Middle frontal gyrus (tissue), 1 donor: ENCODE measurements around the gene SEPHS1.
"Not testable (repeated sequence)": the region's sequence is repeated elsewhere in the genome, so short reads cannot be mapped to it uniquely, and the experiment has no call there.

Experiments
- DNase-seq: peaks from one replicate; pipeline ENCODE4 v3.0.0-alpha.2; 2015; ENCODE audit warnings: low spot score; ENCODE audit errors: extremely low spot score

SEPHS1 gene

GRCh38 chr10:13291821-13292773 is 56.0 kb downstream of the SEPHS1 start:
- no peak for DNase-seq

DNA sequence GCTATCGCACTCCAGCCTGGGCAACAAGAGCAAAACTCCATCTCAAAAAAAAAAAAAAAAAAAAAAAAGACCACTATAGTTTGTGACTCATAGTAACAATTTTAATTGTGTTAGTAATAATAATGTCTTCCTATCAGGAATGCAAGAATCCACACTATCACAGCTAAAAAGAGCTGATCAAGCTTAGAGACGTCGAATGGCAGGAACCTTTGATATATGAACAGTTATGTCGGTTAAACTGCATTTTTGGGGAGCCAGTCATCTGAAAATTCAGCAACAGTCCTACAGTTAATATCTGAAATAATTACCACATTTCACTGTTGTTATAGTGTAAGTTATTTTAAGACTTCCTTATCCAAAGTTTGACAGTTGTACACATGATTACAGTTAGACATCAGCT is 57.0 kb downstream of the SEPHS1 start:
- DNase-seq = no peak

GRCh38 chr10:13284050-13284449 is 64.0 kb downstream of the SEPHS1 start:
- no peak for DNase-seq

- DNase-seq = not testable (repeated sequence)
These were observed 65.7 kb downstream of the SEPHS1 start for GRCh38 chr10:13282348-13282747.

DNA sequence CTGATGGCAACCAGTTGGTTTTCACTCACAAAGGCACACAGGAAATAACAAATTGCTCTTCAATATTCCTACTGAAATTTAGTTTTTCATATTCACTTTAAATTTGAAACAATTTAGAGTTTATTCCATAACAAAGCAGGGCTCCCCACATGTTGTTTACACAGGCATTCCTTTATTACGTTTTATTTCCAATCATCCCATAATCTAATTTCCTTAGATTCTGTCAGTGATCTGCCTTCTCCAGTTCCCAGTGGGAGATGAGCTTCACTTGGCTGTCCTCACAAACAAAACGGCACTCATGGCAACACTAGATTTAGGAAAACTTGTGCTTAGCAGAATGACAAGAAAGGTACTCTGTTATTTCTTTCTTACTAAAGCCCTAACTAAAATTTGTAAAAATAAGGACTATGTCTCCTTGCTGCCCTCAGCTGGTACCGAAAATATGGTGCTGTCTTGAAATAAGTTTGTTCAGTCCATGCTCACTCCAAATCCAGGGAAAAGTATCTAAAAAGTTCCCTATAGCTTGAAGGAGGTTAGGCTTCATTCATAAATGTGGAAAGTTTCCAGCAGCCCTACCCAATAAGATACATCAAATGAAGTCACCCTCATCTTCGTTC is 71.2 kb downstream of the SEPHS1 start:
- DNase-seq = no peak

DNA sequence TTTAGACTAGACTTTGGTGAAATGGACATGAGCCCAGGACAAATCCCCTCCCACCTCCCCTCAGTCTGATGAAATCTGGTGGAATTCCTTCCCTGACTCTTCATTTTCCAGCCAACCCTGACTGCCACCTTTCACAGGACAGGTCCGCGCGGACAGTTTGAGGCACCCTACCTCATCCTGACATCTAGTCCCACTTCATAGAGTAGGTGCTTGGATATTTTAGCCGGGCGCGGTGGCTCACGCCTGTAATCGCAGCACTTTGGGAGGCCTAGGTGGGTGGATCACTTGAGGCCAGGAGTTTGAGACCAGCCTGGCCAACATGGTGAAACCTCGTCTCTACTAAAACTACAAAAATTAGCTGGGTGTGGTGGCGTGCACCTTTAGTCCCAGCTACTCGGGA is 71.9 kb downstream of the SEPHS1 start:
- DNase-seq = not testable (repeated sequence)

- DNase-seq = peak; percentile 55
These were observed 75.9 kb downstream of the SEPHS1 start for GRCh38 chr10:13272164-13272571.

GRCh38 chr10:13271552-13272163 is 76.4 kb downstream of the SEPHS1 start:
- DNase-seq = no peak

DNA sequence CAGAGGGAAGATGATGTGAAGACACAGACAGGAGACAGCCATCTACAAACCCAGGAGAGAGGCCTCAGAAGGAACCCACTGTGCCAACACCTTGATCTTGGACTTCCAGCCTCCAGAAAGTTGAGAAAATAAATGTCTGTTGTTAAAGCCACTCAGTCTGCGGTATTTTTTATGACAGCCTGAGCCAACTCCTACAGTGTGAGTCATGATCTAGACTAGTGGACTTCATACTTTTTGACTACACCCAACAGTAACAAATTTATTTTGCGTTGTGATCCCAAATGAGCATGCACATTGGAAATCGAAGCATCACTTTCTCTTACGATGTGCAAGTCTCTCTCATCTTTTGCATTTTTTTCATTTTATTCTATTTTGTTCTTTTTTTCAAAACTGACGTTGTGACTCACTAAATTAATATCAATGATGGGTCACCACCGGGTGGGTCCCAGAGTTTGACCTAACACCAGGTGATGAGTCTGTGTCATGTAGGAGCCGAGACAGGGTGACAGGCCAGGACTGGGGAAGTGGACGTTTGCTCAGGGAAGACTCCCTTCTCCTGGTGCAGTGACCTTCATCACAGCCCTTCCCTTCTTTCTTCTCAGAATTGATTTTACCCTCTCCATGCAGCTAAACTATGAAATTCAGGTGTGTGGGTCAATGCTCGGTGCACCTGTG is 77.1 kb downstream of the SEPHS1 start:
- no peak for DNase-seq

- DNase-seq = no peak
These were observed 79.3 kb downstream of the SEPHS1 start for GRCh38 chr10:13268841-13269240.

DNA sequence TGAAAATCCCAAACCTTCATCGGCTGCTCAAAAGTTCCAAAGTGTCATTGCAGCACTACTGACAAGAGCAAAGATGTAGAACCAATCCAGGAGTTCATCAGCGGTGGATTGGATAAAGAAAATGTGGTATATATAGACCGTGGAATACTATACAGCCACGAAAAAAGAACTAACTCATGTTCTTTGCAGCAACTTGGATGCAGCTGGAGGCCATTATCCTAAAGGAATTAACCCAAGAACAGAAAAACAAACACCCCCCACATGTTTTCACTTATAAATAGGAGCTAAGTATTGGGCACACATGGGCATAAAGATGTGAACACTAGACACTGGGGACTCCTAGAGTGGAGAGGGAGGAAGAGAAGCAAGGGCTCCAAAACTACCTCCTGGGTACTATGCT is 79.8 kb downstream of the SEPHS1 start:
- DNase-seq = no peak
